ENCODE measurements around the gene ATAD1. TPM values are rescaled to one million over a fixed set of nuclear protein-coding genes. Genes with fewer than 3 reads are reported as not detected.

The ATAD1 gene
- total RNA-seq, 1 experiment from 2014 or later: 62.0 TPM

- no TSS peak for BruUV-seq (replicated peaks)
- CTCF ChIA-PET: no interaction called here
- ATAC-seq (no peak), DNase-seq (ENCODE audit: low read depth, low spot score) (no peak)
- peaks cover 14% of the 10 kb centered on the region for H3K36me3 ChIP-seq (ENCODE audit: control insufficient read depth, insufficient read depth, low read length)
- H3K4me3 ChIP-seq (ENCODE audit: low read depth in 2 of 2, low read length in 2 of 2): no peak overlapping the region
- no peaks in the 10 kb centered on the region for H3K4me1 ChIP-seq (ENCODE audit: control insufficient read depth, insufficient read depth, low read length)
- H3K27me3 ChIP-seq (ENCODE audit: control insufficient read depth, insufficient read depth, low read length): no peaks in the 10 kb centered on the region
- intact Hi-C loops (cut with micrococcal nuclease; ENCODE audit: unreplicated experiment): no loop called here
- H3K9me3 ChIP-seq (ENCODE audit: control insufficient read depth, insufficient read depth, low read depth, low read length): no peaks in the 10 kb centered on the region
- TF ChIP-seq, protein P1, sequence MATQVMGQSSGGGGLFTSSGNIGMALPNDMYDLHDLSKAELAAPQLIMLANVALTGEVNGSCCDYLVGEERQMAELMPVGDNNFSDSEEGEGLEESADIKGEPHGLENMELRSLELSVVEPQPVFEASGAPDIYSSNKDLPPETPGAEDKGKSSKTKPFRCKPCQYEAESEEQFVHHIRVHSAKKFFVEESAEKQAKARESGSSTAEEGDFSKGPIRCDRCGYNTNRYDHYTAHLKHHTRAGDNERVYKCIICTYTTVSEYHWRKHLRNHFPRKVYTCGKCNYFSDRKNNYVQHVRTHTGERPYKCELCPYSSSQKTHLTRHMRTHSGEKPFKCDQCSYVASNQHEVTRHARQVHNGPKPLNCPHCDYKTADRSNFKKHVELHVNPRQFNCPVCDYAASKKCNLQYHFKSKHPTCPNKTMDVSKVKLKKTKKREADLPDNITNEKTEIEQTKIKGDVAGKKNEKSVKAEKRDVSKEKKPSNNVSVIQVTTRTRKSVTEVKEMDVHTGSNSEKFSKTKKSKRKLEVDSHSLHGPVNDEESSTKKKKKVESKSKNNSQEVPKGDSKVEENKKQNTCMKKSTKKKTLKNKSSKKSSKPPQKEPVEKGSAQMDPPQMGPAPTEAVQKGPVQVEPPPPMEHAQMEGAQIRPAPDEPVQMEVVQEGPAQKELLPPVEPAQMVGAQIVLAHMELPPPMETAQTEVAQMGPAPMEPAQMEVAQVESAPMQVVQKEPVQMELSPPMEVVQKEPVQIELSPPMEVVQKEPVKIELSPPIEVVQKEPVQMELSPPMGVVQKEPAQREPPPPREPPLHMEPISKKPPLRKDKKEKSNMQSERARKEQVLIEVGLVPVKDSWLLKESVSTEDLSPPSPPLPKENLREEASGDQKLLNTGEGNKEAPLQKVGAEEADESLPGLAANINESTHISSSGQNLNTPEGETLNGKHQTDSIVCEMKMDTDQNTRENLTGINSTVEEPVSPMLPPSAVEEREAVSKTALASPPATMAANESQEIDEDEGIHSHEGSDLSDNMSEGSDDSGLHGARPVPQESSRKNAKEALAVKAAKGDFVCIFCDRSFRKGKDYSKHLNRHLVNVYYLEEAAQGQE (IDR thresholded peaks at IDR 0.05; ENCODE audit: insufficient read depth in 1 of 2, low read depth in 2 of 2, low read length in 1 of 2): no peak
- TF ChIP-seq TCF7L2 (IDR thresholded peaks at IDR 0.05; ENCODE audit: low read depth, low read length) (no peak), POLR2AphosphoS5 (IDR thresholded peaks at IDR 0.05; ENCODE audit: low read depth, low read length) (no peak), CTCF (IDR thresholded peaks at IDR 0.05) (no peak), SIN3A (IDR thresholded peaks at IDR 0.05; ENCODE audit: borderline replicate concordance, insufficient read depth, low read depth, low read length) (no peak)
- POLR2A ChIA-PET: no interaction called here
- in situ Hi-C loops (cut with HindIII; ENCODE audit: low pct_unique_long_range_greater_than_20kb, low sequenced_read_pairs): no loop called here
- H3K27ac ChIP-seq (ENCODE audit: low read length): no peak overlapping the region
Observed at GRCh38 chr10:87776328-87776727, 41.7 kb downstream of the ATAD1 start.

GRCh38 chr10:87775766-87776165, 42.3 kb downstream of the ATAD1 start:
- CTCF ChIA-PET: no interaction called here
- POLR2A ChIA-PET: no interaction called here
- no peak for ATAC-seq
- DNase-seq (ENCODE audit: low read depth, low spot score): no peak
- Histone ChIP-seq H3K4me3 (ENCODE audit: low read depth in 2 of 2, low read length in 2 of 2) (no peak overlapping the region), H3K4me1 (ENCODE audit: control insufficient read depth, insufficient read depth, low read length) (no peaks in the 10 kb centered on the region), H3K27me3 (ENCODE audit: control insufficient read depth, insufficient read depth, low read length) (no peaks in the 10 kb centered on the region), H3K36me3 (ENCODE audit: control insufficient read depth, insufficient read depth, low read length) (peaks cover 20% of the 10 kb centered on the region), H3K9me3 (ENCODE audit: control insufficient read depth, insufficient read depth, low read depth, low read length) (no peaks in the 10 kb centered on the region), H3K27ac (ENCODE audit: low read length) (no peak overlapping the region)
- intact Hi-C loops (cut with micrococcal nuclease; ENCODE audit: unreplicated experiment) (no loop called here), in situ Hi-C loops (cut with HindIII; ENCODE audit: low pct_unique_long_range_greater_than_20kb, low sequenced_read_pairs) (no loop called here)
- BruUV-seq (replicated peaks): no TSS peak
- no peak for TF ChIP-seq SIN3A (IDR thresholded peaks at IDR 0.05; ENCODE audit: borderline replicate concordance, insufficient read depth, low read depth, low read length)
- TF ChIP-seq TCF7L2 (IDR thresholded peaks at IDR 0.05; ENCODE audit: low read depth, low read length): no peak
- TF ChIP-seq, protein P1 (IDR thresholded peaks at IDR 0.05; ENCODE audit: insufficient read depth in 1 of 2, low read depth in 2 of 2, low read length in 1 of 2): no peak
- no peak for TF ChIP-seq CTCF (IDR thresholded peaks at IDR 0.05)
- TF ChIP-seq POLR2AphosphoS5 (IDR thresholded peaks at IDR 0.05; ENCODE audit: low read depth, low read length): no peak

Measured in Panc1 (cell line).